ENCODE measurements around the gene GRIN1. TPM values are rescaled to one million over a fixed set of nuclear protein-coding genes. Genes with fewer than 3 reads are reported as not detected.

GRIN1 gene
- total and polyA plus RNA-seq, 10 of the 15 experiments (the other 5 are each of a cell fraction or from before 2014, with no cell fraction given) = 0.05 to 0.10 (median 0.06) TPM; not detected in 6

DNA sequence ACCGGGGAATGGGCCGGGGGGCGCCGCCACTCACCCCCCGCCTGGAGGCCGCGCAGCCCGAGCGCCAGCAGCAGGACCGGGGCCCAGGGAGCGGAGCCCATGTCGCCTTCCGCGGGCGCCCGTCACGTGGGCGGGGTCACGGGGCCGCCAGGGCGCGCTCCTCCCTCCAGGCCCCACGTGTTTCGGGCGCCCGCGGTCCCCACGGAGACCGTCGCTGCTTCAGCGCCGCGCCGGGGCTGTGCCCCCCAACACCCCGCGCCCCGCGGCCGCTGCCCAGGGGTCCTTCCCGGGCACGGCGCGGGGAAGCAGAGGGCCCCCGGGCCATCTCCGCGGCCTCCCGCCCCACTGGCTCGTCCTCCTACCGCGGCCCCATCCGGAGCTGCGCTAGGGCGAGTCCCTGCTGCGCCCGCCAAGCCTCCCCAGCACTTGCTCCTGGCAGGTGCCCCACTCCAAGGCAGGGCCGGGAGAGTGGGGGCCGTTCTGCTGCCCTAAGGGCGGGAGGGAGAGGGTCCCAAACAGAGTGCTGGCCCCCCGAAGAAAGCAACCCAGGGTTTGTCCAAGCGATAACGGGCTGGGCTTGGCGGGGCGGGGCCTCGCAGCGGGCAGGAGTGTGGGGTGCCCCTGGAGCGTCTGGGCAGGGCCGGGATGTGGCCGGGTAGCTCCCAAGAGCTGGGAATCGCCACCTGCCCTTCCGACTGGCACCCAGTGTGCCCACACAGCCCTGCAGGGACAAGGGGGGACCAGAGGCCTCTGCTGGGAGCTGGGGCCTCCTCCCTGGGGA, 24.2 kb upstream of the GRIN1 start, which contains the start of gene DPP7 (continued):
- TF ChIP-seq, protein P1, sequence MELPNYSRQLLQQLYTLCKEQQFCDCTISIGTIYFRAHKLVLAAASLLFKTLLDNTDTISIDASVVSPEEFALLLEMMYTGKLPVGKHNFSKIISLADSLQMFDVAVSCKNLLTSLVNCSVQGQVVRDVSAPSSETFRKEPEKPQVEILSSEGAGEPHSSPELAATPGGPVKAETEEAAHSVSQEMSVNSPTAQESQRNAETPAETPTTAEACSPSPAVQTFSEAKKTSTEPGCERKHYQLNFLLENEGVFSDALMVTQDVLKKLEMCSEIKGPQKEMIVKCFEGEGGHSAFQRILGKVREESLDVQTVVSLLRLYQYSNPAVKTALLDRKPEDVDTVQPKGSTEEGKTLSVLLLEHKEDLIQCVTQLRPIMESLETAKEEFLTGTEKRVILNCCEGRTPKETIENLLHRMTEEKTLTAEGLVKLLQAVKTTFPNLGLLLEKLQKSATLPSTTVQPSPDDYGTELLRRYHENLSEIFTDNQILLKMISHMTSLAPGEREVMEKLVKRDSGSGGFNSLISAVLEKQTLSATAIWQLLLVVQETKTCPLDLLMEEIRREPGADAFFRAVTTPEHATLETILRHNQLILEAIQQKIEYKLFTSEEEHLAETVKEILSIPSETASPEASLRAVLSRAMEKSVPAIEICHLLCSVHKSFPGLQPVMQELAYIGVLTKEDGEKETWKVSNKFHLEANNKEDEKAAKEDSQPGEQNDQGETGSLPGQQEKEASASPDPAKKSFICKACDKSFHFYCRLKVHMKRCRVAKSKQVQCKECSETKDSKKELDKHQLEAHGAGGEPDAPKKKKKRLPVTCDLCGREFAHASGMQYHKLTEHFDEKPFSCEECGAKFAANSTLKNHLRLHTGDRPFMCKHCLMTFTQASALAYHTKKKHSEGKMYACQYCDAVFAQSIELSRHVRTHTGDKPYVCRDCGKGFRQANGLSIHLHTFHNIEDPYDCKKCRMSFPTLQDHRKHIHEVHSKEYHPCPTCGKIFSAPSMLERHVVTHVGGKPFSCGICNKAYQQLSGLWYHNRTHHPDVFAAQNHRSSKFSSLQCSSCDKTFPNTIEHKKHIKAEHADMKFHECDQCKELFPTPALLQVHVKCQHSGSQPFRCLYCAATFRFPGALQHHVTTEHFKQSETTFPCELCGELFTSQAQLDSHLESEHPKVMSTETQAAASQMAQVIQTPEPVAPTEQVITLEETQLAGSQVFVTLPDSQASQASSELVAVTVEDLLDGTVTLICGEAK (IDR thresholded peaks at IDR 0.05; ENCODE audit: borderline replicate concordance) = no peak
- TF ChIP-seq MTA3 (IDR thresholded peaks at IDR 0.05; ENCODE audit: borderline replicate concordance, low read length) = no peak
- peak; percentile 78 for TF ChIP-seq YY1 (IDR thresholded peaks at IDR 0.05; ENCODE audit: low read depth, low read length)
- no peak for TF ChIP-seq EED (IDR thresholded peaks at IDR 0.05; ENCODE audit: low read depth)
- TF ChIP-seq ZNF207 (IDR thresholded peaks at IDR 0.05; ENCODE audit: borderline replicate concordance) = peak; percentile 51; the same call in 1 of the 2 replicates
- TF ChIP-seq, protein P2, sequence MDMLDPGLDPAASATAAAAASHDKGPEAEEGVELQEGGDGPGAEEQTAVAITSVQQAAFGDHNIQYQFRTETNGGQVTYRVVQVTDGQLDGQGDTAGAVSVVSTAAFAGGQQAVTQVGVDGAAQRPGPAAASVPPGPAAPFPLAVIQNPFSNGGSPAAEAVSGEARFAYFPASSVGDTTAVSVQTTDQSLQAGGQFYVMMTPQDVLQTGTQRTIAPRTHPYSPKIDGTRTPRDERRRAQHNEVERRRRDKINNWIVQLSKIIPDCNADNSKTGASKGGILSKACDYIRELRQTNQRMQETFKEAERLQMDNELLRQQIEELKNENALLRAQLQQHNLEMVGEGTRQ (IDR thresholded peaks at IDR 0.05; ENCODE audit: borderline replicate concordance, low read depth, low read length) = peak; percentile 97
- no peak for TF ChIP-seq RUNX3 (IDR thresholded peaks at IDR 0.05; ENCODE audit: low read length)
- no peak for TF ChIP-seq SUPT20H (IDR thresholded peaks at IDR 0.05; ENCODE audit: borderline replicate concordance, control insufficient read depth, low read depth, low read length)
- peak; percentile 88 for TF ChIP-seq RAD51 (IDR thresholded peaks at IDR 0.05)
- peak; percentile 80 for TF ChIP-seq DPF2 (IDR thresholded peaks at IDR 0.05)
- TF ChIP-seq IRF4 (IDR thresholded peaks at IDR 0.05; ENCODE audit: low read depth, low read length) = no peak
- no peak for TF ChIP-seq KDM1A (IDR thresholded peaks at IDR 0.05; ENCODE audit: borderline replicate concordance)
- TF ChIP-seq RELA (IDR thresholded peaks at IDR 0.05; ENCODE audit: borderline replicate concordance, partially characterized antibody) = peak; percentile 45
- TF ChIP-seq SMAD1 (IDR thresholded peaks at IDR 0.05; ENCODE audit: low read depth, partially characterized antibody) = no peak
- no peak for TF ChIP-seq BCL11A (IDR thresholded peaks at IDR 0.05; ENCODE audit: low read depth, low read length)
- TF ChIP-seq, protein P3, sequence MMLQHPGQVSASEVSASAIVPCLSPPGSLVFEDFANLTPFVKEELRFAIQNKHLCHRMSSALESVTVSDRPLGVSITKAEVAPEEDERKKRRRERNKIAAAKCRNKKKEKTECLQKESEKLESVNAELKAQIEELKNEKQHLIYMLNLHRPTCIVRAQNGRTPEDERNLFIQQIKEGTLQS (IDR thresholded peaks at IDR 0.05; ENCODE audit: borderline replicate concordance, extremely low read depth, low read depth, low read length) = peak; percentile 97
- TF ChIP-seq SP1 (IDR thresholded peaks at IDR 0.05; ENCODE audit: low read depth, low read length) = no peak
- TF ChIP-seq, protein P4, sequence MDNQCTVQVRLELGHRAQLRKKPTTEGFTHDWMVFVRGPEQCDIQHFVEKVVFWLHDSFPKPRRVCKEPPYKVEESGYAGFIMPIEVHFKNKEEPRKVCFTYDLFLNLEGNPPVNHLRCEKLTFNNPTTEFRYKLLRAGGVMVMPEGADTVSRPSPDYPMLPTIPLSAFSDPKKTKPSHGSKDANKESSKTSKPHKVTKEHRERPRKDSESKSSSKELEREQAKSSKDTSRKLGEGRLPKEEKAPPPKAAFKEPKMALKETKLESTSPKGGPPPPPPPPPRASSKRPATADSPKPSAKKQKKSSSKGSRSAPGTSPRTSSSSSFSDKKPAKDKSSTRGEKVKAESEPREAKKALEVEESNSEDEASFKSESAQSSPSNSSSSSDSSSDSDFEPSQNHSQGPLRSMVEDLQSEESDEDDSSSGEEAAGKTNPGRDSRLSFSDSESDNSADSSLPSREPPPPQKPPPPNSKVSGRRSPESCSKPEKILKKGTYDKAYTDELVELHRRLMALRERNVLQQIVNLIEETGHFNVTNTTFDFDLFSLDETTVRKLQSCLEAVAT (IDR thresholded peaks at IDR 0.05) = no peak
- TF ChIP-seq ESRRA (IDR thresholded peaks at IDR 0.05; ENCODE audit: low read length) = no peak
- no peak for TF ChIP-seq ZZZ3 (IDR thresholded peaks at IDR 0.05; ENCODE audit: control insufficient read depth, insufficient read length, low read depth)
- no peak for TF ChIP-seq ZNF274 (IDR thresholded peaks at IDR 0.05; ENCODE audit: insufficient read depth, insufficient read length)
- TF ChIP-seq PML (IDR thresholded peaks at IDR 0.05; ENCODE audit: low read length) = no peak
- no peak for TF ChIP-seq SMC3 (IDR thresholded peaks at IDR 0.05; ENCODE audit: borderline replicate concordance, low read length)
- no peak for TF ChIP-seq CBFB (IDR thresholded peaks at IDR 0.05; ENCODE audit: low read depth)
- TF ChIP-seq, protein P5, sequence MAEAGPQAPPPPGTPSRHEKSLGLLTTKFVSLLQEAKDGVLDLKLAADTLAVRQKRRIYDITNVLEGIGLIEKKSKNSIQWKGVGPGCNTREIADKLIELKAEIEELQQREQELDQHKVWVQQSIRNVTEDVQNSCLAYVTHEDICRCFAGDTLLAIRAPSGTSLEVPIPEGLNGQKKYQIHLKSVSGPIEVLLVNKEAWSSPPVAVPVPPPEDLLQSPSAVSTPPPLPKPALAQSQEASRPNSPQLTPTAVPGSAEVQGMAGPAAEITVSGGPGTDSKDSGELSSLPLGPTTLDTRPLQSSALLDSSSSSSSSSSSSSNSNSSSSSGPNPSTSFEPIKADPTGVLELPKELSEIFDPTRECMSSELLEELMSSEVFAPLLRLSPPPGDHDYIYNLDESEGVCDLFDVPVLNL (IDR thresholded peaks at IDR 0.05; ENCODE audit: low read depth, low read length) = no peak
